ENCODE results near the gene CDCA3.

- TF ChIP-seq CTCF (IDR thresholded peaks at IDR 0.05; ENCODE audit: low read length), result no peak
- no peak for TF ChIP-seq EZH2phosphoT487 (IDR thresholded peaks at IDR 0.05; ENCODE audit: low read length)
Measured at GRCh38 chr12:6860942-6861341, 9.9 kb upstream of the CDCA3 start.

Measured in MM.1S (cell line).